SK-N-SH treated with all-trans-retinoic acid at 6 μM for 48 hours (cell line): ENCODE results near the gene HMCN2.

Experiments used
- RARB ChIP-seq: fragments of 250-450 bp; sonication (Bioruptor Pico); IDR thresholded peaks from 2 replicates; pipeline ENCODE4 v1.8.0; 2021; ENCODE audit warnings: mild to moderate bottlenecking, moderate library complexity
- ZNF565 ChIP-seq: fragments of 450-650 bp; formaldehyde crosslinking; conservative IDR thresholded peaks from 2 replicates; pipeline ENCODE4 v1.5.0; 2020; ENCODE audit warnings: low read depth, mild to moderate bottlenecking, moderate library complexity
- ZNF8 ChIP-seq: fragments of 450-650 bp; formaldehyde crosslinking; IDR thresholded peaks from 2 replicates; pipeline ENCODE4 v1.5.0; 2020; ENCODE audit warnings: mild to moderate bottlenecking, moderate library complexity
- TF ChIP-seq, protein P1 (sequence below): fragments of 250-450 bp; sonication (Bioruptor Pico); IDR thresholded peaks from 2 replicates; pipeline ENCODE4 v1.8.0; 2020; ENCODE audit warnings: mild to moderate bottlenecking, moderate library complexity, borderline replicate concordance
- TF ChIP-seq, protein P2 (sequence below): fragments of 250-450 bp; sonication (Bioruptor Pico); IDR thresholded peaks from 2 replicates; pipeline ENCODE4 v1.5.1; 2020; ENCODE audit warnings: low read depth, mild to moderate bottlenecking, moderate library complexity

DNA sequence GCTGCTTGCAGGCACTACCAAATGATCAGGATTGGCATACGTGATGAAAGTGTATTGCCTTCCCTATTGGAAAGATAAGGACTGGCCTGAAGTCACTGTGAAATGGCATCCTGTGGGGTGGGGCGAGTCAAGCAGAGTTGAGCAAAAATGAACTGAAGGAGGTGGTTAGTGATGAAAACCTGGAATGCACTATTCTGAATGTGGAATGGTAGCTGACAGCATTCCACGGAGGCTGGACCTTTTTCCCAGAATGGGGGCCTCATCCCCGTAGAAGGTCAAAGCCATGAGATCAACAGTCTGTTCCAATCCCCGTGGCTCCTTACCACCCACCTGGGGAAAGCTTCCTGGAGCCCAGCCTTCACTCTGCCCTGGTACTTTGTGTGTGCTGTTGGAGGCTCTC lies 216.9 kb downstream of the HMCN2 start:
- TF ChIP-seq, protein P1, sequence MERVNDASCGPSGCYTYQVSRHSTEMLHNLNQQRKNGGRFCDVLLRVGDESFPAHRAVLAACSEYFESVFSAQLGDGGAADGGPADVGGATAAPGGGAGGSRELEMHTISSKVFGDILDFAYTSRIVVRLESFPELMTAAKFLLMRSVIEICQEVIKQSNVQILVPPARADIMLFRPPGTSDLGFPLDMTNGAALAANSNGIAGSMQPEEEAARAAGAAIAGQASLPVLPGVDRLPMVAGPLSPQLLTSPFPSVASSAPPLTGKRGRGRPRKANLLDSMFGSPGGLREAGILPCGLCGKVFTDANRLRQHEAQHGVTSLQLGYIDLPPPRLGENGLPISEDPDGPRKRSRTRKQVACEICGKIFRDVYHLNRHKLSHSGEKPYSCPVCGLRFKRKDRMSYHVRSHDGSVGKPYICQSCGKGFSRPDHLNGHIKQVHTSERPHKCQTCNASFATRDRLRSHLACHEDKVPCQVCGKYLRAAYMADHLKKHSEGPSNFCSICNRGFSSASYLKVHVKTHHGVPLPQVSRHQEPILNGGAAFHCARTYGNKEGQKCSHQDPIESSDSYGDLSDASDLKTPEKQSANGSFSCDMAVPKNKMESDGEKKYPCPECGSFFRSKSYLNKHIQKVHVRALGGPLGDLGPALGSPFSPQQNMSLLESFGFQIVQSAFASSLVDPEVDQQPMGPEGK (CRISPR knock-in tag) = no peak
- TF ChIP-seq ZNF8 (no peak), RARB (CRISPR knock-in tag) (no peak), ZNF565 (CRISPR knock-in tag) (no peak)
- TF ChIP-seq, protein P2, sequence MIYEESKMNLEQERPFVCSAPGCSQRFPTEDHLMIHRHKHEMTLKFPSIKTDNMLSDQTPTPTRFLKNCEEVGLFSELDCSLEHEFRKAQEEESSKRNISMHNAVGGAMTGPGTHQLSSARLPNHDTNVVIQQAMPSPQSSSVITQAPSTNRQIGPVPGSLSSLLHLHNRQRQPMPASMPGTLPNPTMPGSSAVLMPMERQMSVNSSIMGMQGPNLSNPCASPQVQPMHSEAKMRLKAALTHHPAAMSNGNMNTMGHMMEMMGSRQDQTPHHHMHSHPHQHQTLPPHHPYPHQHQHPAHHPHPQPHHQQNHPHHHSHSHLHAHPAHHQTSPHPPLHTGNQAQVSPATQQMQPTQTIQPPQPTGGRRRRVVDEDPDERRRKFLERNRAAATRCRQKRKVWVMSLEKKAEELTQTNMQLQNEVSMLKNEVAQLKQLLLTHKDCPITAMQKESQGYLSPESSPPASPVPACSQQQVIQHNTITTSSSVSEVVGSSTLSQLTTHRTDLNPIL (CRISPR knock-in tag) = no peak
